HEK293 (cell line): Measurements from ENCODE around the gene PARP6.

Experiments
- CTCF ChIA-PET: fragments of 350-600 bp; formaldehyde crosslinking; extraction: SDS; loops from one replicate; lab custom pipeline; 2021; ENCODE audit warnings: antibody characterized with exemption; lab: Yijun Ruan, JAX
- POLR2A ChIA-PET: fragments of 300-600 bp; formaldehyde crosslinking; extraction: SDS; loops from one replicate; lab custom pipeline; 2020; ENCODE audit warnings: antibody characterized with exemption, inconsistent platforms; lab: Yijun Ruan, JAX
- H3K27ac ChIP-seq: fragments of 200-500 bp; sonication (Bioruptor generic); 2 replicates; pipeline ENCODE4 v1.5.1; 2014; ENCODE audit warnings: low read depth, low read length, control low read depth, inconsistent platforms; ENCODE audit errors: extremely low read depth
- H3K36me3 ChIP-seq, 2 experiments: fragments of 200-500 bp in 1 of 2; sonication (Bioruptor generic) in 1 of 2; 1 replicate in 1 of 2; 2 replicates in 1 of 2; pipeline ENCODE4 v1.5.1; 2014 to 2017; ENCODE audit warnings: inconsistent platforms in 2 of 2, low read length in 2 of 2; ENCODE audit not compliant: control insufficient read depth in 2 of 2, insufficient read depth in 1 of 2
- H3K4me1 ChIP-seq: fragments of 200-500 bp; sonication (Bioruptor generic); 2 replicates; pipeline ENCODE4 v1.5.1; 2014; ENCODE audit warnings: mild to moderate bottlenecking, low read length, inconsistent platforms; ENCODE audit not compliant: control insufficient read depth, insufficient read depth
- H3K4me3 ChIP-seq: 2 replicates; pipeline ENCODE4 v1.5.1; 2011; ENCODE audit warnings: low read depth, mild to moderate bottlenecking, control low read depth, low read length, moderate library complexity
- H3K9me3 ChIP-seq: fragments of 200-500 bp; sonication (Bioruptor generic); 2 replicates; pipeline ENCODE4 v1.5.1; 2014; ENCODE audit warnings: low read depth, low read length, inconsistent platforms; ENCODE audit not compliant: control insufficient read depth, insufficient read depth
- ATF2 ChIP-seq: fragments of 450-650 bp; formaldehyde crosslinking; IDR thresholded peaks from 2 replicates; pipeline ENCODE4 v1.5.1; 2016; ENCODE audit warnings: missing biosample characterization, missing genetic modification characterization, low read depth
- ELK4 ChIP-seq: IDR thresholded peaks from 2 replicates; pipeline ENCODE4 v1.6.1; 2011; ENCODE audit warnings: mild to moderate bottlenecking, low read depth, low read length, borderline replicate concordance
- HOXC10 ChIP-seq: sonication (generic); formaldehyde crosslinking; IDR thresholded peaks from 2 replicates; pipeline ENCODE4 v1.8.1; 2023; ENCODE audit warnings: mild to moderate bottlenecking, missing genetic modification reagents
- KLF9 ChIP-seq: fragments of 450-650 bp; formaldehyde crosslinking; IDR thresholded peaks from 2 replicates; pipeline ENCODE4 v1.5.1; 2016; ENCODE audit warnings: missing biosample characterization, missing genetic modification characterization, low read depth
- PRDM10 ChIP-seq: fragments of 450-650 bp; formaldehyde crosslinking; IDR thresholded peaks from 2 replicates; pipeline ENCODE4 v1.5.1; 2016; ENCODE audit warnings: missing biosample characterization, missing genetic modification characterization
- SP2 ChIP-seq: fragments of 450-650 bp; formaldehyde crosslinking; IDR thresholded peaks from 2 replicates; pipeline ENCODE4 v1.5.1; 2016; ENCODE audit warnings: missing biosample characterization, missing genetic modification characterization
- ZBTB44 ChIP-seq: fragments of 450-650 bp; IDR thresholded peaks from 2 replicates; pipeline ENCODE4 v1.5.1; 2018; ENCODE audit warnings: missing biosample characterization, mild to moderate bottlenecking, missing genetic modification characterization
- ZBTB49 ChIP-seq: fragments of 450-650 bp; formaldehyde crosslinking; IDR thresholded peaks from 2 replicates; pipeline ENCODE4 v1.5.1; 2016; ENCODE audit warnings: missing biosample characterization, missing genetic modification characterization, low read depth
- ZBTB8A ChIP-seq: fragments of 450-650 bp; formaldehyde crosslinking; IDR thresholded peaks from 2 replicates; pipeline ENCODE4 v1.5.1; 2016; ENCODE audit warnings: missing biosample characterization, missing genetic modification characterization
- ZFP41 ChIP-seq: fragments of 450-650 bp; formaldehyde crosslinking; IDR thresholded peaks from 2 replicates; pipeline ENCODE4 v1.5.1; 2016; ENCODE audit warnings: missing biosample characterization, missing genetic modification characterization, borderline replicate concordance
- ZNF133 ChIP-seq: fragments of 450-650 bp; formaldehyde crosslinking; IDR thresholded peaks from 2 replicates; pipeline ENCODE4 v1.5.1; 2016; ENCODE audit warnings: missing biosample characterization, missing genetic modification characterization
- ZNF223 ChIP-seq: fragments of 450-650 bp; formaldehyde crosslinking; IDR thresholded peaks from 2 replicates; pipeline ENCODE4 v1.5.1; 2016; ENCODE audit warnings: missing biosample characterization, missing genetic modification characterization
- ZNF239 ChIP-seq: fragments of 450-650 bp; formaldehyde crosslinking; IDR thresholded peaks from 2 replicates; pipeline ENCODE4 v1.5.1; 2016; ENCODE audit warnings: missing biosample characterization, missing genetic modification characterization
- ZNF398 ChIP-seq: fragments of 450-650 bp; formaldehyde crosslinking; IDR thresholded peaks from 2 replicates; pipeline ENCODE4 v1.5.1; 2017; ENCODE audit warnings: missing biosample characterization, missing genetic modification characterization
- ZNF404 ChIP-seq: fragments of 450-650 bp; formaldehyde crosslinking; IDR thresholded peaks from 2 replicates; pipeline ENCODE4 v1.5.1; 2017; ENCODE audit warnings: missing biosample characterization, missing genetic modification characterization
- ZNF416 ChIP-seq: fragments of 450-650 bp; formaldehyde crosslinking; IDR thresholded peaks from 2 replicates; pipeline ENCODE4 v1.5.1; 2016; ENCODE audit warnings: missing biosample characterization, missing genetic modification characterization
- ZNF488 ChIP-seq: fragments of 450-650 bp; formaldehyde crosslinking; IDR thresholded peaks from 2 replicates; pipeline ENCODE4 v1.5.1; 2016; ENCODE audit warnings: missing biosample characterization, missing genetic modification characterization
- ZNF510 ChIP-seq: fragments of 450-650 bp; formaldehyde crosslinking; IDR thresholded peaks from 2 replicates; pipeline ENCODE4 v1.5.1; 2018; ENCODE audit warnings: mild to moderate bottlenecking, missing genetic modification characterization, missing biosample characterization; ENCODE audit not compliant: insufficient replicate concordance
- ZNF529 ChIP-seq: fragments of 450-650 bp; formaldehyde crosslinking; IDR thresholded peaks from 2 replicates; pipeline ENCODE4 v1.5.1; 2017; ENCODE audit warnings: missing genetic modification characterization, missing biosample characterization; ENCODE audit not compliant: insufficient replicate concordance
- ZNF626 ChIP-seq: fragments of 450-650 bp; sonication (Bioruptor Pico); formaldehyde crosslinking; IDR thresholded peaks from 2 replicates; pipeline ENCODE4 v1.5.1; 2018; ENCODE audit warnings: missing biosample characterization, missing genetic modification characterization, inconsistent platforms
- ZNF629 ChIP-seq: fragments of 450-650 bp; formaldehyde crosslinking; IDR thresholded peaks from 2 replicates; pipeline ENCODE4 v1.5.1; 2017; ENCODE audit warnings: missing biosample characterization, missing genetic modification characterization
- ZNF664 ChIP-seq: fragments of 450-650 bp; formaldehyde crosslinking; IDR thresholded peaks from 2 replicates; pipeline ENCODE4 v1.5.1; 2016; ENCODE audit warnings: missing biosample characterization, missing genetic modification characterization
- ZNF785 ChIP-seq: fragments of 450-650 bp; formaldehyde crosslinking; IDR thresholded peaks from 2 replicates; pipeline ENCODE4 v1.5.1; 2016; ENCODE audit warnings: missing biosample characterization, missing genetic modification characterization

The PARP6 gene

GRCh38 chr15:72318408-72318942 lies 46.1 kb upstream of the PARP6 start:
- H3K27ac ChIP-seq, result no peak overlapping the region
- ChIA-PET POLR2A (no interaction called here), CTCF (interaction anchor here (1.2 kb wide), 1 partner anchor 9 kb away, joined by 4 read pairs; no protein-coding TSS in a partner anchor)
- no peaks in the 10 kb centered on the region for H3K9me3 ChIP-seq
- H3K36me3 ChIP-seq, result no peaks in the 10 kb centered on the region
- peaks cover 5% of the 10 kb centered on the region; the same call in 1 of the 2 replicates for H3K4me1 ChIP-seq
- H3K4me3 ChIP-seq, result no peak overlapping the region
- TF ChIP-seq ZNF629 (tag by site-specific recombination), result no peak
- TF ChIP-seq ZNF239 (tag by site-specific recombination), result no peak
- TF ChIP-seq ZNF223 (tag by site-specific recombination), result no peak
- no peak for TF ChIP-seq ZFP41 (tag by site-specific recombination)
- TF ChIP-seq ZNF664 (tag by site-specific recombination), result no peak
- no peak for TF ChIP-seq ZNF416 (tag by site-specific recombination)
- no peak for TF ChIP-seq ATF2 (tag by site-specific recombination)
- TF ChIP-seq ZBTB49 (tag by site-specific recombination), result no peak
- no peak for TF ChIP-seq ZNF133
- TF ChIP-seq PRDM10 (tag by site-specific recombination), result 0 out of 2 replicates have a peak, but pooled peaks have one; percentile 5
- TF ChIP-seq ZNF398 (tag by site-specific recombination), result peak; percentile 76
- TF ChIP-seq HOXC10 (CRISPR knock-in tag), result no peak
- TF ChIP-seq ZNF404 (tag by site-specific recombination), result no peak
- TF ChIP-seq ZBTB44 (tag by site-specific recombination), result no peak
- peak; percentile 30; the same call in 1 of the 2 replicates for TF ChIP-seq KLF9
- no peak for TF ChIP-seq ZNF510 (tag by site-specific recombination)
- no peak for TF ChIP-seq ZNF626 (tag by site-specific recombination)
- no peak for TF ChIP-seq ZNF529
- no peak for TF ChIP-seq ELK4
- no peak for TF ChIP-seq ZNF785 (tag by site-specific recombination)
- no peak for TF ChIP-seq ZBTB8A (tag by site-specific recombination)
- no peak for TF ChIP-seq ZNF488
- TF ChIP-seq SP2 (tag by site-specific recombination), result 0 out of 2 replicates have a peak, but pooled peaks have one; percentile 11
